Spleen (tissue), 11 donors: ENCODE results near the gene NOP14. TPM values are rescaled to one million over a fixed set of nuclear protein-coding genes. Genes with fewer than 3 reads are reported as not detected.

ENCODE experiments used
- DNase-seq: peaks from one replicate; pipeline ENCODE4 v3.0.0-alpha.2; 2020
- H3K27ac ChIP-seq, 8 donors: fragments of 200-600 bp; sonication (generic) in 7 of 8; 1 replicate in 4 of 8; 2 replicates in 4 of 8; pipeline versions ENCODE4 v1.5.0 to v1.8.0; 2016 to 2021; ENCODE audit warnings: inconsistent platforms in 4 of 8, mild to moderate bottlenecking in 4 of 8, moderate library complexity in 1 of 8
- H3K27me3 ChIP-seq, 7 donors: fragments of 200-600 bp; sonication (generic) in 6 of 7; replicated peaks in 1 of 7; 1 replicate in 4 of 7; 2 replicates in 3 of 7; pipeline versions ENCODE4 v1.5.0 to v1.8.0; 2016 to 2021; ENCODE audit warnings: inconsistent platforms in 3 of 7, mild to moderate bottlenecking in 1 of 7
- H3K36me3 ChIP-seq, 6 donors: fragments of 200-600 bp; sonication (generic) in 5 of 6; 1 replicate in 4 of 6; 2 replicates in 2 of 6; pipeline versions ENCODE4 v1.5.0 to v1.8.0; 2016 to 2021; ENCODE audit warnings: inconsistent platforms in 2 of 6
- H3K4me1 ChIP-seq, 6 donors: fragments of 200-600 bp; sonication (generic) in 5 of 6; 1 replicate in 3 of 6; 2 replicates in 3 of 6; pipeline versions ENCODE4 v1.5.0 to v1.8.0; 2016 to 2021; ENCODE audit warnings: inconsistent platforms in 3 of 6
- H3K4me3 ChIP-seq, 8 donors: fragments of 200-600 bp; sonication (generic) in 7 of 8; 1 replicate in 4 of 8; 2 replicates in 4 of 8; pipeline versions ENCODE4 v1.5.0 to v1.8.0; 2016 to 2021; ENCODE audit warnings: inconsistent platforms in 4 of 8, mild to moderate bottlenecking in 4 of 8, moderate library complexity in 2 of 8
- H3K9me3 ChIP-seq, 8 donors: fragments of 200-600 bp; sonication (generic) in 7 of 8; 1 replicate in 4 of 8; 2 replicates in 4 of 8; pipeline versions ENCODE4 v1.5.0 to v1.8.0; 2016 to 2021; ENCODE audit warnings: inconsistent platforms in 4 of 8
- POLR2A ChIP-seq, 3 donors: fragments of 450-650 bp; IDR thresholded peaks; one replicate each; pipeline ENCODE4 v1.5.1; 2017; ENCODE audit warnings: antibody characterized with exemption in 3 of 3, mild to moderate bottlenecking in 1 of 3
- POLR2AphosphoS5 ChIP-seq, 3 donors: sonication (generic); formaldehyde crosslinking; IDR thresholded peaks; one replicate each; pipeline ENCODE4 v1.5.1; 2017; ENCODE audit warnings: antibody characterized with exemption in 3 of 3
- WGBS, 5 donors: extraction: QIAGEN DNeasy Blood & Tissue Kit in 3 of 5; methylation state at CpG; one replicate each; pipeline versions ENCODE4 v1.1.5 to v1.1.7; 2013 to 2018; 5-methylcytosine and 5-hydroxymethylcytosine counted together
- intact Hi-C: fragments of 100-400 bp; cut with DNase I; formaldehyde crosslinking; loops from one replicate; pipeline ENCODE4 v1.15.0; 2023; ENCODE audit warnings: low total_unique reads
- polyA plus RNA-seq, 3 donors: library from polyadenylated mRNA; stranded (reverse); fragments of 200-250 nt; gene quantifications; one replicate each; pipeline ENCODE4 v1.2.1, GENCODE V29; 2013
- total RNA-seq, 7 donors: library from RNA; depleted of rRNA in 3 of 7; stranded (reverse); fragments of >200 nt in 3 of 7; fragmentation: NEBNext Ultra II Directional in 4 of 7; extraction: Animal tissue kit (Norgen Biotek cat#: 25700) in 4 of 7; gene quantifications; one replicate each; pipeline versions ENCODE4 v1.1.0 to v1.2.1, GENCODE V29; 2016 to 2021
- TF ChIP-seq, protein P1 (sequence below), 11 experiments: fragments of 200-600 bp in 7 of 11; fragments of 450-650 bp in 4 of 11; sonication (generic) in 4 of 11; IDR thresholded peaks in 8 of 11; conservative IDR thresholded peaks in 3 of 11; 1 replicate in 7 of 11; 2 replicates in 4 of 11; pipeline versions ENCODE4 v1.4.0 to v1.8.0; 2016 to 2021; ENCODE audit warnings: antibody characterized with exemption in 11 of 11, inconsistent platforms in 4 of 11, mild to moderate bottlenecking in 1 of 11
- donor health status: healthy with polysubstance abuse.
- donor health status: DM: no; HTN: no; CAD: no; lungs with moderate emphysema.
- donor health status: DM: no; HTN: no; CAD: no.
- donor health status: Bipolar disorder and iron deficiency.
- donor health status: healthy.
- donor health status: DM: no; HTN: no; CAD: no.
- donor health status: DM: yes; HTN: yes; CAD: no.

Gene NOP14
- total and polyA plus RNA-seq, 10 donors = 10.2 to 30.5 (median 22.1) TPM

DNA sequence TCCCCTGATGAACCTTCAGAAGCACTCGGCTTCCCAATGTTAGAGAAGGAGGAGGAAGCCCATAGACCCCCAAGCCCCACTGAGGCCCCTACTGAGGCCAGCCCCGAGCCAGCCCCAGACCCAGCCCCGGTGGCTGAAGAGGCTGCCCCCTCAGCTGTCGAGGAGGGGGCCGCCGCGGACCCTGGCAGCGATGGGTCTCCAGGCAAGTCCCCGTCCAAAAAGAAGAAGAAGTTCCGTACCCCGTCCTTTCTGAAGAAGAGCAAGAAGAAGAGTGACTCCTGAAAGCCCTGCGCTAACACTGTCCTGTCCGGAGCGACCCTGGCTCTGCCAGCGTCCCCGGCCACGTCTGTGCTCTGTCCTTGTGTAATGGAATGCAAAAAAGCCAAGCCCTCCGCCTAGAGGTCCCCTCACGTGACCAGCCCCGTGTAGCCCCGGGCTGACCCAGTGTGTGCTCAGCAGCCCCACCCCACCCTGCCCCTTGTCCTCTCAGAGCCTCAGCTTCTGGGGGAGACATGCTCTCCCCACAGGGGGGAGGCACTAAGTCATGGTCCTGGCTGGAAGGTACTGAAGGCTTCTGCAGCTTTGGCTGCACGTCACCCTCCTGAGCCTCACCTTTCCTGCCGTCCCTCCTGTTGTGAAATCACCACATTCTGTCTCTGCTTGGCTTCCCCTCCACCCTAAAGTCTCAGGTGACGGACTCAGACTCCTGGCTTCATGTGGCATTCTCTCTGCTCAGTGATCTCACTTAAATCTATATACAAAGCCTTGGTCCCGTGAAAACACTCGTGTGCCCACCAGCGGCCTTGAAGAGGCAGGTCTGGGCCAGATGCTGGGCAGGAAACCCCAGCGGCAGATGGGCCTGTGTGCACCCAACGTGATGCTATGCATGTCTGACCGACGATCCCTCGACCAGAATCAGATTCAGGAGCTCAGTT, 34.7 kb downstream of the NOP14 start:
- Histone ChIP-seq H3K4me1 (peaks cover 26 to 56% (median 38%) of the 10 kb centered on the region in 6 donors), H3K9me3 (no peaks in the 10 kb centered on the region), H3K36me3 (peaks cover 6 to 84% (median 78%) of the 10 kb centered on the region in 6 donors), H3K27me3 (no peaks in the 10 kb centered on the region), H3K27ac (peak overlapping the region in 1 of 8 donors; percentile 14), H3K4me3 (no peak overlapping the region)
- peak; percentile 66 for DNase-seq
- WGBS, 5 donors = 83 to 91% (median 86%) methylated on average over 19 to 32 of the region's 32 CpGs
- intact Hi-C loops = loop anchor here (10.0 kb wide), 1 partner anchor 74 kb away; no protein-coding TSS in a partner anchor
- TF ChIP-seq POLR2AphosphoS5 (IDR thresholded peaks at IDR 0.05) = peak; percentile 41 to 72 (median 48)
- TF ChIP-seq, protein P1, sequence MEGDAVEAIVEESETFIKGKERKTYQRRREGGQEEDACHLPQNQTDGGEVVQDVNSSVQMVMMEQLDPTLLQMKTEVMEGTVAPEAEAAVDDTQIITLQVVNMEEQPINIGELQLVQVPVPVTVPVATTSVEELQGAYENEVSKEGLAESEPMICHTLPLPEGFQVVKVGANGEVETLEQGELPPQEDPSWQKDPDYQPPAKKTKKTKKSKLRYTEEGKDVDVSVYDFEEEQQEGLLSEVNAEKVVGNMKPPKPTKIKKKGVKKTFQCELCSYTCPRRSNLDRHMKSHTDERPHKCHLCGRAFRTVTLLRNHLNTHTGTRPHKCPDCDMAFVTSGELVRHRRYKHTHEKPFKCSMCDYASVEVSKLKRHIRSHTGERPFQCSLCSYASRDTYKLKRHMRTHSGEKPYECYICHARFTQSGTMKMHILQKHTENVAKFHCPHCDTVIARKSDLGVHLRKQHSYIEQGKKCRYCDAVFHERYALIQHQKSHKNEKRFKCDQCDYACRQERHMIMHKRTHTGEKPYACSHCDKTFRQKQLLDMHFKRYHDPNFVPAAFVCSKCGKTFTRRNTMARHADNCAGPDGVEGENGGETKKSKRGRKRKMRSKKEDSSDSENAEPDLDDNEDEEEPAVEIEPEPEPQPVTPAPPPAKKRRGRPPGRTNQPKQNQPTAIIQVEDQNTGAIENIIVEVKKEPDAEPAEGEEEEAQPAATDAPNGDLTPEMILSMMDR (IDR thresholded peaks at IDR 0.05 in 8 of 11, conservative IDR thresholded peaks at IDR 0.05 in 3 of 11) = no peak
- no peak for TF ChIP-seq POLR2A (IDR thresholded peaks at IDR 0.05)

DNA sequence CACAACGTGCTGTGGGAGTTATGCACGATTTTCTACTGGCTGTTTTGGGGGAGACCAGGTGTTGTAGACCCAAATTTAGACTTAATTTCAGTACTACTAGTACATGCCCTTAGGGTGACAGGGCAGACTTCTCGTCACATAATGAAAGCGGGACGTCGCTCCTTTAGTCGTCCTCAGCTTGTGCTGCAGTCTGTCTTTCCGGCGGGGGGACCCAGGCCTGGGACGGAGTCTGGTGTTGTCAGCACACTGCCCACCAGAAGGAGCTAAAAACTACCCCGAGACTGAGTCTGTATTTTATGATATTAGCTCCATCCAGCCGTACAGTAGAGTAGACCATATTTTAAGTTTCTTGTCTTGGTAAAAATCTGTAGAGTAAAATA, 35.5 kb downstream of the NOP14 start:
- intact Hi-C loops = loop anchor here (10.0 kb wide), 1 partner anchor 73 kb away; no protein-coding TSS in a partner anchor
- H3K27ac ChIP-seq = no peak overlapping the region
- TF ChIP-seq, protein P1 (IDR thresholded peaks at IDR 0.05 in 8 of 11, conservative IDR thresholded peaks at IDR 0.05 in 3 of 11) = no peak
- peaks cover 6 to 91% (median 86%) of the 10 kb centered on the region in 6 donors for H3K36me3 ChIP-seq
- H3K4me3 ChIP-seq = no peak overlapping the region
- WGBS, 5 donors = 90 to 96% (median 95%) methylated on average over 11 to 12 of the region's 12 CpGs
- H3K27me3 ChIP-seq = no peaks in the 10 kb centered on the region
- peak; percentile 43 for DNase-seq
- peaks cover 26 to 56% (median 38%) of the 10 kb centered on the region in 6 donors for H3K4me1 ChIP-seq
- H3K9me3 ChIP-seq = no peaks in the 10 kb centered on the region

DNA sequence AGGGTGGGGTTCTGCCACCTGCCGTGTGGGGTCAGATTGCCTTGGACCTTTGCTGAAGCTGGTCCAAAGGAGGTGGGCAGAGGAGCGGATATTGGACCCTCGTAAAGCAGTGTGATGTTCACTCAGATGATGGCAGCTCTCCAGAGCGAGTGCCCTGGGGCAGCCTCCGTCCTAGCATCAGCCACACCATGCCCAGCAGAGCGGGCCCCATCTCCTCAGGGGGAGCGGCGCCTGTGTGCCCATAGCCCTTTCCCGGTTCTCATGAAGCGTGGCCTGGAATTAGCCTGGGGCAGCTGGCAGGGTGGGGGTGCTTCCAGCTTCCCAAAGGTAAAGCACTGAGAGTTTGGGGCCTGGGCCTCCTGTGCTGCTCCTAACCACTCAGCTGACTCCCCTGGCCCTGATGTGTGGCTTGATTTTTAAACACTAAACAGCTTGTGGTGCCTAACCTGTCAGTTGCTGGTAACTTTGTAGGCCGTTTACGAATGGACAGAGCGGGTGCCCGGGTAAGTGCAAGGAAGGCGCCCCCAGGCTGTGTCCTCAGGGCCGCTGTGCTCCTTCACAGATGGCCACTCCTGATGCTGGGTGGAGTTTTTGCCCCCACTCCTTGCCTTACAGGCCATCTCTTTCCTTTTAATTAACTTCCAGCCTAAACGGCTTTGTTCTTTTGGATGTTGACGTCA, 36.0 kb downstream of the NOP14 start:
- Histone ChIP-seq H3K9me3 (no peaks in the 10 kb centered on the region), H3K27ac (no peak overlapping the region), H3K36me3 (peaks cover 6 to 96% (median 87%) of the 10 kb centered on the region in 6 donors), H3K27me3 (no peaks in the 10 kb centered on the region), H3K4me3 (no peak overlapping the region), H3K4me1 (peaks cover 26 to 56% (median 38%) of the 10 kb centered on the region in 6 donors)
- TF ChIP-seq, protein P1 (IDR thresholded peaks at IDR 0.05 in 8 of 11, conservative IDR thresholded peaks at IDR 0.05 in 3 of 11) = no peak
- TF ChIP-seq POLR2A (IDR thresholded peaks at IDR 0.05) = no peak
- TF ChIP-seq POLR2AphosphoS5 (IDR thresholded peaks at IDR 0.05) = peak in 1 of 3 donors; percentile 51
- WGBS, 5 donors = 93 to 97% (median 95%) methylated on average over 13 to 18 of the region's 18 CpGs
- peak; percentile 64 for DNase-seq
- intact Hi-C loops = loop anchor here (10.0 kb wide), 1 partner anchor 72 kb away; no protein-coding TSS in a partner anchor
